Lung (tissue), 12 donors: ENCODE measurements around the gene SPHK1. TPM values are rescaled to one million over a fixed set of nuclear protein-coding genes. Genes with fewer than 3 reads are reported as not detected.

Experiments
- ATAC-seq: fragments of 200-7000 bp; cut with Tn5 transposase; one replicate; pipeline ENCODE4 v1.9.1; 2020; ENCODE audit warnings: moderate number of reproducible peaks; ENCODE audit not compliant: insufficient read depth, low FRiP score
- DNase-seq, 3 donors: peaks; one replicate each; pipeline ENCODE4 v3.0.0-alpha.2; 2013 to 2017
- H3K27ac ChIP-seq, 2 donors: one replicate each; pipeline ENCODE4 v1.5.1; 2013; ENCODE audit warnings: mild to moderate bottlenecking in 2 of 2, moderate library complexity in 2 of 2, control low read depth in 1 of 2, inconsistent platforms in 1 of 2, low read depth in 1 of 2, low read length in 1 of 2
- H3K27me3 ChIP-seq, 3 donors: one replicate each; pipeline ENCODE4 v1.5.1; 2013; ENCODE audit warnings: low read length in 2 of 3; ENCODE audit not compliant: control insufficient read depth in 3 of 3, insufficient read depth in 3 of 3
- H3K36me3 ChIP-seq, 4 donors: one replicate each; pipeline ENCODE4 v1.5.1; 2013; ENCODE audit warnings: low read length in 4 of 4, mild to moderate bottlenecking in 1 of 4, moderate library complexity in 1 of 4; ENCODE audit not compliant: control insufficient read depth in 4 of 4, insufficient read depth in 4 of 4
- H3K4me1 ChIP-seq, 5 donors: one replicate each; pipeline ENCODE4 v1.5.1; 2013; ENCODE audit warnings: low read length in 5 of 5, mild to moderate bottlenecking in 2 of 5, moderate library complexity in 1 of 5; ENCODE audit not compliant: control insufficient read depth in 5 of 5, insufficient read depth in 5 of 5
- H3K4me3 ChIP-seq: one replicate; pipeline ENCODE4 v1.5.1; 2013; ENCODE audit warnings: mild to moderate bottlenecking, control low read depth, moderate library complexity
- H3K9ac ChIP-seq, 2 donors: one replicate each; pipeline ENCODE4 v1.5.1; 2013; ENCODE audit warnings: low read length in 2 of 2, control low read depth in 1 of 2; ENCODE audit not compliant: insufficient read depth in 1 of 2
- H3K9me3 ChIP-seq, 4 donors: one replicate each; pipeline ENCODE4 v1.5.1; 2013; ENCODE audit warnings: low read length in 3 of 4, mild to moderate bottlenecking in 1 of 4, moderate library complexity in 1 of 4; ENCODE audit not compliant: control insufficient read depth in 4 of 4, insufficient read depth in 3 of 4
- WGBS, 2 donors: extraction: QIAGEN DNeasy Blood & Tissue Kit; methylation state at CpG; one replicate each; pipeline ENCODE4 v1.1.7; 2013; 5-methylcytosine and 5-hydroxymethylcytosine counted together
- polyA plus RNA-seq, 2 donors: library from polyadenylated mRNA; stranded (reverse); fragments of 200-250 nt; gene quantifications; one replicate each; pipeline ENCODE4 v1.2.1, GENCODE V29; 2013
- total RNA-seq, 2 donors: library from RNA; depleted of rRNA in 1 of 2; stranded (reverse); fragments of >200 nt in 1 of 2; gene quantifications; one replicate each; pipeline ENCODE4 v1.2.1, GENCODE V29; 2014 to 2021
- TF ChIP-seq, protein P1 (sequence below): IDR thresholded peaks from 2 replicates; pipeline ENCODE4 v1.5.1; 2012; ENCODE audit warnings: mild to moderate bottlenecking; ENCODE audit errors: control extremely low read depth, extremely low read depth
- donor health status: control.
- donor health status: control.
- donor health status: Bipolar disorder and iron deficiency.
- donor health status: healthy.
- donor health status: DM: yes; HTN: yes; CAD: no.

The SPHK1 gene
- total and polyA plus RNA-seq, 4 donors, result 11.0 to 82.4 (median 15.6) TPM

DNA sequence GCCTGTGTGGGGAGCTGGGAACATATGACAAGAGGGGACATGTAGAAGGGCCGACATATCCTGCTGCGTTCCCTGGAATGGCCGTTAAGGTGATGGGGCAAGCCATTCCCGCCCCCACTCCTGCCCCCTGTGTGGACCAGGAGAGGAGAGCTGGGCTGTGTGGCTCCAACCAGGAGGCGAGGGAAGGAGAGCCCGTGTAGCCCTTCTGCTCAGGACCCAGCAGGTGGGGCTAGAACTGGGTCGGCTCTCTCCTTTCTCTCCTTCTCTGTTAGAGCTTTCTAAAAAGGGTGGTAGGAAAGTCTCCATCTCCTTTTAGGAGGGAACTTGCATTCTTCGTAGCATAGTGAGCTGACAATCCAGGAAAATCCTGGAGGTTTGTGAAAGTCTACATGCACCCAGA, 12.8 kb downstream of the SPHK1 start:
- Histone ChIP-seq H3K4me3 (no peak overlapping the region), H3K4me1 (no peaks in the 10 kb centered on the region), H3K36me3 (peaks cover 20 to 65% (median 36%) of the 10 kb centered on the region in 4 donors), H3K9me3 (no peaks in the 10 kb centered on the region), H3K27ac (no peak overlapping the region), H3K9ac (no peak overlapping the region), H3K27me3 (no peaks in the 10 kb centered on the region)
- ATAC-seq (no peak), DNase-seq (no peak)
- 91 to 92% methylated on average over 8 of the region's 8 CpGs for WGBS, 2 donors
- TF ChIP-seq, protein P1, sequence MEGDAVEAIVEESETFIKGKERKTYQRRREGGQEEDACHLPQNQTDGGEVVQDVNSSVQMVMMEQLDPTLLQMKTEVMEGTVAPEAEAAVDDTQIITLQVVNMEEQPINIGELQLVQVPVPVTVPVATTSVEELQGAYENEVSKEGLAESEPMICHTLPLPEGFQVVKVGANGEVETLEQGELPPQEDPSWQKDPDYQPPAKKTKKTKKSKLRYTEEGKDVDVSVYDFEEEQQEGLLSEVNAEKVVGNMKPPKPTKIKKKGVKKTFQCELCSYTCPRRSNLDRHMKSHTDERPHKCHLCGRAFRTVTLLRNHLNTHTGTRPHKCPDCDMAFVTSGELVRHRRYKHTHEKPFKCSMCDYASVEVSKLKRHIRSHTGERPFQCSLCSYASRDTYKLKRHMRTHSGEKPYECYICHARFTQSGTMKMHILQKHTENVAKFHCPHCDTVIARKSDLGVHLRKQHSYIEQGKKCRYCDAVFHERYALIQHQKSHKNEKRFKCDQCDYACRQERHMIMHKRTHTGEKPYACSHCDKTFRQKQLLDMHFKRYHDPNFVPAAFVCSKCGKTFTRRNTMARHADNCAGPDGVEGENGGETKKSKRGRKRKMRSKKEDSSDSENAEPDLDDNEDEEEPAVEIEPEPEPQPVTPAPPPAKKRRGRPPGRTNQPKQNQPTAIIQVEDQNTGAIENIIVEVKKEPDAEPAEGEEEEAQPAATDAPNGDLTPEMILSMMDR, result no peak

DNA sequence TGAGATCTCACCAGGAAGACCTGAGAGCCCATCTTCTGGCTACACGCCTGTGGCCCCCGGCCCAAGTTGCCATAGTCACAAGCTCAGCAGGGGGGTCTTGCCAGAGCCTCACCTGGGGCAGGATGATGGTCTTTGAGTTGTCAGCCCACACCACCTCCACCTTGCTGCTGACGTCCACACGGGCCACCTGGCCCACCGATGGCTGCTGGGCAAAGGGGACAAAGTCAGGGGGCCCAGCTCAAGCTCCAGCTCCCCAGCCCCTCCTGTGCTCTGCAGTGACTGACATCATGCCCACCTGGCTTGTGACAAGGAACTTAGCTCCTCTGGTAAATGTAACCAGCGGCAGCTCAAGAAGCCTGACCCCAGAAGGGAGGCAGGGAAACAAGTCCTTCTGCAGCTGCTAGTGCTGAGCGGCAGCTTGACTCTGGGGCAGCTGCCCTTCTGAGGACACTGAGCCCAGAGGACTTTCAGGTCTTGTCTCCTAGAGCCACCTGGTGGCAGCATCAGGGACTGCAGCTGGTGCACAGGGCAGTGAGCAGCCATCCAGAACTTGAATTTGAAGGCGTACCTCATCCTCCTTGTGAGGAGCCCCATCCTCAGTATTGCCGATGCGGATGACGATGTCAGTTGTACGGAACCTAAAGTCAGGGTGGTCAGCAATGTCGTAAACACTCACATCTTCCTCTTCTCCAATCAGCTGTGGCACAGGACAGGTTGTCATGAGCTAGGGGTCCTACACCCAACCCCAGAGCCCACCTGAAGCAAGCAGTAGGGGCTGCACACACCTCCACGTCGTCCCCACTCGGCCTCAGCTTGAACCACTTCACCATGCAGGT, 13.5 kb downstream of the SPHK1 start:
- no peaks in the 10 kb centered on the region for H3K9me3 ChIP-seq
- H3K27me3 ChIP-seq, result no peaks in the 10 kb centered on the region
- peaks cover 20 to 71% (median 39%) of the 10 kb centered on the region in 4 donors for H3K36me3 ChIP-seq
- H3K4me1 ChIP-seq, result no peaks in the 10 kb centered on the region
- WGBS, 2 donors, result 55 to 64% methylated on average over 16 of the region's 16 CpGs
- no peak overlapping the region for H3K27ac ChIP-seq
- ATAC-seq, result peak; percentile 70
- TF ChIP-seq, protein P1, result peak; percentile 97
- no peak overlapping the region for H3K9ac ChIP-seq
- H3K4me3 ChIP-seq, result no peak overlapping the region
- peak; percentile 90 to 91 (median 90) for DNase-seq

DNA sequence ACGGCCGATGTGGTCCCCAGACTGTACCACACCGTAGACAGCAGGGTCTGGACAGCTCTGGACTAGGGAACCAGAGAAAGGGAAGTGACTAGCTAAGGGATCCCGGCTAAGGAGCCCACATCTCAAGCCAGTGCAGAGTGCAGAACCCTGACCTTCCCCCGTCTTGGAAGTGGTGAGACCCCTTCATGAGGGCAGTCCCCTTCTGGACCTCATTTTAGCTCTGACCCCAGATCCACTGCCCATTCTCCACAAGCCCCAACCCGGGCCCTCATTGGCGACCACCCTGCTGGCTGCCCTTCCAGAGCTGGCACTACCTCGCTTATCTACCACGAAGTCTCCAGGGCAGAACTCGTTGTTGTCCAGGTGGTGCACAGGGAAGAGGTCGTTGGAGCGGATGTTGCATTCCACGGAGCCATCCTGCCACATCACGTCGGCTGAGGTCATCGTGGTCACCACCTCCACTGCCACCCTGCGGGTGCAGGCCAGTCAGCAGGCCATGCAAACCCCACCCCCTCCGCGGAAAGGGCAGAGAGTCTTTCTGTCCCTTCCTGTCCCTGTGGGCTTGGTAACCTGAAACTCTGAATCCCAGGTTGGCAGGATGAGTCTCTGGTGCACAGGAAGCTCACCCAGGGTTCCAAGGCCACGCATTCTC, 14.2 kb downstream of the SPHK1 start:
- H3K9ac ChIP-seq, result no peak overlapping the region
- ATAC-seq (no peak), DNase-seq (no peak)
- no peaks in the 10 kb centered on the region for H3K9me3 ChIP-seq
- H3K4me1 ChIP-seq, result no peaks in the 10 kb centered on the region
- TF ChIP-seq, protein P1, result no peak
- 83 to 86% methylated on average over 20 of the region's 20 CpGs for WGBS, 2 donors
- H3K4me3 ChIP-seq, result no peak overlapping the region
- no peak overlapping the region for H3K27ac ChIP-seq
- no peaks in the 10 kb centered on the region for H3K27me3 ChIP-seq
- H3K36me3 ChIP-seq, result peaks cover 19 to 70% (median 41%) of the 10 kb centered on the region in 4 donors
